ENCODE measurements around the gene INSYN2B.

INSYN2B gene

GRCh38 chr5:169992789-169993484 is 12.6 kb upstream of the INSYN2B start:
- TF ChIP-seq CTCF (IDR thresholded peaks at IDR 0.05), result no peak
- Histone ChIP-seq H3K4me1 (no peaks in the 10 kb centered on the region), H3K4me3 (ENCODE audit: low read depth, low read length) (no peak overlapping the region), H2AFZ (no peak overlapping the region), H3K79me2 (no peaks in the 10 kb centered on the region), H3K9ac (no peak overlapping the region), H3K9me3 (ENCODE audit: control insufficient read depth, low read length) (no peaks in the 10 kb centered on the region), H3K27ac (no peak overlapping the region), H3K27me3 (ENCODE audit: control insufficient read depth, insufficient read depth, low read length) (no peaks in the 10 kb centered on the region), H3K4me2 (ENCODE audit: low read length) (no peak overlapping the region), H3K36me3 (ENCODE audit: control insufficient read depth, insufficient read depth, low read length) (no peaks in the 10 kb centered on the region)

DNA sequence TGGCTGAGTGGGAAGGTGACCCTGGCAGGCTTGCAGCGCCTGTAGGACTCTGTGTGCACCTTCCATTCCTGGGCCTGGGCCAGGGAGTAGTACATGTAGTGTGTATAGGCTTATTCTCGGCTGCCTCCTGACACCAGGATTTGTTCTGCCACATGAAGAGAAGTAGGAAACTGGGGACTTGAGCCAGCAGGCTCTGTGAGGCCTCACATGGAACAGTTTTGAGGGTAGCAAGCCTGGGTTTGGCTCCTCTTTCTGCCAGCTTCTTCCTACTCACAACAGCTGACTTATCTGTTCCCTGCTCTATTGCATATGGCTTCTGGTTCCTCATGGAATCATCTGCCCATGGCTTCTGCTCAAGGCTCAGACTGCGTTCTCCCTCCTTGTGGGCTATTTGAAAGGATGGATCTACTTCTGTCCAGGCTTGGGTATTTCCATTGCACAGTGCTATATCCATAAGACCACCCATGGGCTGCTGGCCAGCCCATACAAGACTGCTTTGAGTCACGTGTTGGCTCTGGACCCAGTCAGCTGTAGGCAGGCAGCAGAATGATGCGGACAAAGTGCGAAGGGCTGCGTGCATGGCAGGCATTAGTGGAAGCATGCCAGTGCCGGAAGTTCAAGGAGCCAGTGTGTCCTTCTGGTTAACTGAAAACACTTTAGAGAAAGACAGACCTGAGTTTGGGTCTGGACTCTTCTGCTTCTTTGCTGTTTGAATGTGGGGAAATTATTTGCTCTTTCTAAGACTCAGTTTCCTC is 11.0 kb upstream of the INSYN2B start:
- Histone ChIP-seq H3K4me2 (ENCODE audit: low read length) (no peak overlapping the region), H2AFZ (no peak overlapping the region), H3K9ac (no peak overlapping the region), H3K36me3 (ENCODE audit: control insufficient read depth, insufficient read depth, low read length) (no peaks in the 10 kb centered on the region), H3K4me3 (ENCODE audit: low read depth, low read length) (no peak overlapping the region), H3K27me3 (ENCODE audit: control insufficient read depth, insufficient read depth, low read length) (no peaks in the 10 kb centered on the region), H3K27ac (no peak overlapping the region), H3K79me2 (no peaks in the 10 kb centered on the region), H3K4me1 (no peaks in the 10 kb centered on the region), H3K9me3 (ENCODE audit: control insufficient read depth, low read length) (no peaks in the 10 kb centered on the region)
- TF ChIP-seq CTCF (IDR thresholded peaks at IDR 0.05), result no peak

GRCh38 chr5:169989365-169989764 is 9.1 kb upstream of the INSYN2B start:
- no peaks in the 10 kb centered on the region for H3K27me3 ChIP-seq (ENCODE audit: control insufficient read depth, insufficient read depth, low read length)
- no peak for TF ChIP-seq CTCF (IDR thresholded peaks at IDR 0.05)
- no peaks in the 10 kb centered on the region for H3K36me3 ChIP-seq (ENCODE audit: control insufficient read depth, insufficient read depth, low read length)
- no peak overlapping the region for H3K4me3 ChIP-seq (ENCODE audit: low read depth, low read length)
- no peak overlapping the region for H3K27ac ChIP-seq
- H3K79me2 ChIP-seq, result no peaks in the 10 kb centered on the region
- H3K4me2 ChIP-seq (ENCODE audit: low read length), result no peak overlapping the region
- H2AFZ ChIP-seq, result no peak overlapping the region
- no peaks in the 10 kb centered on the region for H3K9me3 ChIP-seq (ENCODE audit: control insufficient read depth, low read length)
- no peak overlapping the region for H3K9ac ChIP-seq
- no peaks in the 10 kb centered on the region for H3K4me1 ChIP-seq

DNA sequence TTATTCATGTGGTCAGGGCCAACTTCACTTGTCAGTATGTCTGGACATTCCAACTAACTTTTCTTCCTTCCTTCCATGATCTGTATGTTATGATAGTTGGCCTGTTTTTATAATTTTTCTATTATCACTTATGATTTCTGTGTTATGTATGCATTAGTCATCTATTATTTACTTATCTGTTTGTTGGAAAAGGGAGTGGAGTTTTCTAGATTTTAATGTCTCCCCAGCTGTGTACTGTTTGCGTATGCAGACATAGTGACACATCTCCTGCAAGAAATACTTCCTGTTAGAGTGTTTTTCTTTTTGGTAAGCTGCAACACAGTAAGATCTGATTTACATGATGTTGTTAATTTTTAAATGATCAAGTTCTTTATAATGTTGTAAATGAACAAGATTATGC is 8.7 kb upstream of the INSYN2B start:
- Histone ChIP-seq H3K4me2 (ENCODE audit: low read length) (no peak overlapping the region), H2AFZ (no peak overlapping the region), H3K9me3 (ENCODE audit: control insufficient read depth, low read length) (no peaks in the 10 kb centered on the region), H3K4me3 (ENCODE audit: low read depth, low read length) (no peak overlapping the region), H3K9ac (no peak overlapping the region), H3K36me3 (ENCODE audit: control insufficient read depth, insufficient read depth, low read length) (no peaks in the 10 kb centered on the region), H3K27me3 (ENCODE audit: control insufficient read depth, insufficient read depth, low read length) (no peaks in the 10 kb centered on the region), H3K79me2 (no peaks in the 10 kb centered on the region), H3K27ac (no peak overlapping the region), H3K4me1 (no peaks in the 10 kb centered on the region)
- no peak for TF ChIP-seq CTCF (IDR thresholded peaks at IDR 0.05)
